HepG2 (cell line): ENCODE measurements around the gene DQX1. TPM values are rescaled to one million over a fixed set of nuclear protein-coding genes. Genes with fewer than 3 reads are reported as not detected.
A peak's percentile ranks its signal among the peaks of the same experiment; 100 is the strongest.

ENCODE experiments used
- ARID2 ChIP-seq: sonication (generic); formaldehyde crosslinking; IDR thresholded peaks from 2 replicates; pipeline ENCODE4 v1.8.1; 2022; ENCODE audit warnings: mild to moderate bottlenecking, missing genetic modification reagents, borderline replicate concordance
- CREB1 ChIP-seq, 2 experiments: fragments of 450-650 bp in 1 of 2; IDR thresholded peaks; 2 replicates each; pipeline ENCODE4 v1.6.1; 2016 to 2017; ENCODE audit warnings: control low read depth in 1 of 2, mild to moderate bottlenecking in 1 of 2, missing compliant biosample characterization in 1 of 2, missing genetic modification characterization in 1 of 2
- KDM5B ChIP-seq: sonication (generic); formaldehyde crosslinking; IDR thresholded peaks from 2 replicates; pipeline ENCODE4 v1.4.0; 2020; ENCODE audit warnings: missing genetic modification reagents, mild to moderate bottlenecking, borderline replicate concordance
- NPAS2 ChIP-seq: sonication (generic); formaldehyde crosslinking; IDR thresholded peaks from 2 replicates; pipeline ENCODE4 v1.8.0; 2022; ENCODE audit warnings: mild to moderate bottlenecking, missing genetic modification reagents, borderline replicate concordance
- NR2C2 ChIP-seq: sonication (generic); formaldehyde crosslinking; IDR thresholded peaks from 2 replicates; pipeline ENCODE4 v1.4.0; 2020; ENCODE audit warnings: missing genetic modification reagents, mild to moderate bottlenecking, moderate library complexity, borderline replicate concordance
- RAD21 ChIP-seq: fragments of 450-650 bp; formaldehyde crosslinking; IDR thresholded peaks from 2 replicates; pipeline ENCODE4 v1.5.0; 2020; ENCODE audit warnings: mild to moderate bottlenecking
- RBAK ChIP-seq: sonication (generic); formaldehyde crosslinking; IDR thresholded peaks from 2 replicates; pipeline ENCODE4 v1.5.1; 2020; ENCODE audit warnings: mild to moderate bottlenecking, missing genetic modification reagents
- SMAD1 ChIP-seq: sonication (generic); formaldehyde crosslinking; IDR thresholded peaks from 2 replicates; pipeline ENCODE4 v1.4.0; 2020; ENCODE audit warnings: missing genetic modification reagents, low read depth, mild to moderate bottlenecking, borderline replicate concordance
- SMAD3 ChIP-seq: sonication (generic); formaldehyde crosslinking; IDR thresholded peaks from 2 replicates; pipeline ENCODE4 v1.4.0; 2020; ENCODE audit warnings: missing genetic modification reagents
- SMARCC2 ChIP-seq: fragments of 450-650 bp; IDR thresholded peaks from 2 replicates; pipeline ENCODE4 v1.6.1; 2017; ENCODE audit warnings: antibody characterized with exemption, mild to moderate bottlenecking
- YEATS2 ChIP-seq: sonication (generic); formaldehyde crosslinking; IDR thresholded peaks from 2 replicates; pipeline ENCODE4 v1.4.0; 2020; ENCODE audit warnings: missing genetic modification reagents, borderline replicate concordance
- polyA plus RNA-seq, 8 experiments: library from polyadenylated mRNA; depleted of rRNA in 3 of 8; stranded (reverse) in 7 of 8; unstranded in 1 of 8; fragments of >200 nt; fragmentation: Illumina TruSeq in 4 of 8; extraction: Trizol in 4 of 8; gene quantifications; 2 replicates each; pipeline versions ENCODE4 v1.2.1 to v1.2.3, GENCODE V29; 2011 to 2016; ENCODE audit warnings: low read depth in 4 of 8, missing spikeins in 1 of 8, mixed read lengths in 1 of 8; ENCODE audit not compliant: insufficient read depth in 1 of 8
- total RNA-seq, 5 experiments: library from RNA; depleted of rRNA; stranded (reverse); fragments of >200 nt; fragmentation: Illumina TruSeq; extraction: Trizol; gene quantifications; 2 replicates each; pipeline ENCODE4 v1.2.3, GENCODE V29; 2016; ENCODE audit warnings: low read depth in 1 of 5
- TF ChIP-seq, protein P1 (sequence below): sonication (generic); formaldehyde crosslinking; IDR thresholded peaks from 2 replicates; pipeline ENCODE4 v1.4.0; 2020; ENCODE audit warnings: mild to moderate bottlenecking, missing genetic modification reagents
- TF ChIP-seq, protein P2 (sequence below): sonication (generic); formaldehyde crosslinking; conservative IDR thresholded peaks from 2 replicates; pipeline ENCODE4 v1.4.0; 2020; ENCODE audit warnings: missing genetic modification reagents
- TF ChIP-seq, protein P3 (sequence below): sonication (generic); formaldehyde crosslinking; IDR thresholded peaks from 2 replicates; pipeline ENCODE4 v1.4.0; 2020; ENCODE audit warnings: missing genetic modification reagents, borderline replicate concordance

DQX1 gene
- total and polyA plus RNA-seq, 2 of the 13 experiments (the other 11 are each of a cell fraction or from before 2014, with no cell fraction given) = 27.6 to 89.8 TPM

- TF ChIP-seq SMAD1 (CRISPR knock-in tag) (no peak), RAD21 (CRISPR knock-in tag) (no peak), SMARCC2 (no peak), SMAD3 (no peak), CREB1 (IDR thresholded peaks at IDR 0.05) (no peak), CREB1 (CRISPR knock-in tag; IDR thresholded peaks at IDR 0.05) (no peak), NPAS2 (CRISPR knock-in tag) (no peak), NR2C2 (CRISPR knock-in tag) (no peak), RBAK (CRISPR knock-in tag) (no peak), YEATS2 (CRISPR knock-in tag) (no peak), ARID2 (CRISPR knock-in tag) (no peak), KDM5B (CRISPR knock-in tag) (peak; percentile 46; the same call in 1 of the 2 replicates)
- TF ChIP-seq, protein P1, sequence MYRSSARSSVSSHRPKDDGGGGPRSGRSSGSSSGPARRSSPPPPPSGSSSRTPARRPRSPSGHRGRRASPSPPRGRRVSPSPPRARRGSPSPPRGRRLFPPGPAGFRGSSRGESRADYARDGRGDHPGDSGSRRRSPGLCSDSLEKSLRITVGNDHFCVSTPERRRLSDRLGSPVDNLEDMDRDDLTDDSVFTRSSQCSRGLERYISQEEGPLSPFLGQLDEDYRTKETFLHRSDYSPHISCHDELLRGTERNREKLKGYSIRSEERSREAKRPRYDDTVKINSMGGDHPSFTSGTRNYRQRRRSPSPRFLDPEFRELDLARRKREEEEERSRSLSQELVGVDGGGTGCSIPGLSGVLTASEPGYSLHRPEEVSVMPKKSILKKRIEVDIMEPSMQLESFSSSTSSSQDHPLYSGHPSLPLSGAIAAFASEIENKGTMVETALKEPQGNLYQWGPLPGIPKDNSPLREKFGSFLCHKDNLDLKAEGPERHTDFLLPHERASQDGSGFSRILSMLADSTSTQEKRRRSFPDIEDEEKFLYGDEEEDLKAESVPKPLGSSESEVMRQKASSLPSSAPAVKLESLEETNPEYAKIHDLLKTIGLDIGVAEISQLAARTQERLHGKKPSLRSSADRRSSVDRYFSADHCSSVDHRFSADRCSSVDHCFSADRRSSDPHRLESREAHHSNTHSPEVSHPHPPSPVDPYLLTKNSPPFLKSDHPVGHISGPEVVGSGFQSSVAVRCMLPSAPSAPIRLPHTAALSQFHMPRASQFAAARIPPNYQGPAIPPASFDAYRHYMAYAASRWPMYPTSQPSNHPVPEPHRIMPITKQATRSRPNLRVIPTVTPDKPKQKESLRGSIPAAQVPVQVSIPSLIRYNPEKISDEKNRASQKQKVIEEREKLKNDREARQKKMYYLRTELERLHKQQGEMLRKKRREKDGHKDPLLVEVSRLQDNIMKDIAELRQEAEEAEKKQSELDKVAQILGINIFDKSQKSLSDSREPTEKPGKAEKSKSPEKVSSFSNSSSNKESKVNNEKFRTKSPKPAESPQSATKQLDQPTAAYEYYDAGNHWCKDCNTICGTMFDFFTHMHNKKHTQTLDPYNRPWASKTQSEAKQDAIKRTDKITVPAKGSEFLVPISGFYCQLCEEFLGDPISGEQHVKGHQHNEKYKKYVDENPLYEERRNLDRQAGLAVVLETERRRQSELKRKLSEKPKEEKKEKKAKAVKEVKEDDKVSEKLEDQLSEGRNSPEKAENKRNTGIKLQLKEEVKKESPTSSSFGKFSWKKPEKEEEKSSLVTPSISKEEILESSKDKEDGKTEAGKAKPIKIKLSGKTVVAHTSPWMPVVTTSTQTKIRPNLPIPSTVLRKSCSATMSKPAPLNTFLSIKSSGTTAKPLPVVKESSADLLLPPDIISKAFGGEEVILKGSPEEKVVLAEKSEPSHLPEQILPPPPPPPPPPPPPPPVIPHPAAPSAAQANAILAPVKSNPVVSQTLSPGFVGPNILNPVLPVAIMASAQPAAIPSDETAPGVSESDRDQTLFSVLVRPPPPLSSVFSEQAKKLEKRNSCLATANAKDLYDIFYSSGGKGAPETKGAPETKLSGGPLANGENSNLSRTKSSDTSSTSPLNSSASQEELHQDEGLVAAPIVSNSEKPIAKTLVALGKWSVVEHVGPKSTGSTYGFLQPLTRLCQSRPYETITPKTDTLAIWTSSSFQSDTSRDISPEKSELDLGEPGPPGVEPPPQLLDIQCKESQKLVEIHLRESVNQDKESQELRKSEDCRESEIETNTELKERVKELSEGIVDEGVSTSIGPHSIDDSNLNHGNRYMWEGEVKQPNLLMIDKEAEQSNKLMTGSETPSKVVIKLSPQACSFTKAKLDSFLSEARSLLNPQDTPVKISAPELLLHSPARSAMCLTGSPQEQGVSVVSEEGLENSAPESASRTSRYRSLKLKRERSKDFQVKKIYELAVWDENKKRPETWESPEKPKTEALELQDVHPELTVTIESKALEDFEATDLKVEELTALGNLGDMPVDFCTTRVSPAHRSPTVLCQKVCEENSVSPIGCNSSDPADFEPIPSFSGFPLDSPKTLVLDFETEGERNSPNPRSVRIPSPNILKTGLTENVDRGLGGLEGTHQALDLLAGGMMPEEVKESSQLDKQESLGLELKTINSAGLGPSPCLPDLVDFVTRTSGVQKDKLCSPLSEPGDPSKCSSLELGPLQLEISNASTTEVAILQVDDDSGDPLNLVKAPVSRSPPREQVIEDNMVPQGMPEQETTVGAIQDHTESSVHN (CRISPR knock-in tag) = no peak
- TF ChIP-seq, protein P2, sequence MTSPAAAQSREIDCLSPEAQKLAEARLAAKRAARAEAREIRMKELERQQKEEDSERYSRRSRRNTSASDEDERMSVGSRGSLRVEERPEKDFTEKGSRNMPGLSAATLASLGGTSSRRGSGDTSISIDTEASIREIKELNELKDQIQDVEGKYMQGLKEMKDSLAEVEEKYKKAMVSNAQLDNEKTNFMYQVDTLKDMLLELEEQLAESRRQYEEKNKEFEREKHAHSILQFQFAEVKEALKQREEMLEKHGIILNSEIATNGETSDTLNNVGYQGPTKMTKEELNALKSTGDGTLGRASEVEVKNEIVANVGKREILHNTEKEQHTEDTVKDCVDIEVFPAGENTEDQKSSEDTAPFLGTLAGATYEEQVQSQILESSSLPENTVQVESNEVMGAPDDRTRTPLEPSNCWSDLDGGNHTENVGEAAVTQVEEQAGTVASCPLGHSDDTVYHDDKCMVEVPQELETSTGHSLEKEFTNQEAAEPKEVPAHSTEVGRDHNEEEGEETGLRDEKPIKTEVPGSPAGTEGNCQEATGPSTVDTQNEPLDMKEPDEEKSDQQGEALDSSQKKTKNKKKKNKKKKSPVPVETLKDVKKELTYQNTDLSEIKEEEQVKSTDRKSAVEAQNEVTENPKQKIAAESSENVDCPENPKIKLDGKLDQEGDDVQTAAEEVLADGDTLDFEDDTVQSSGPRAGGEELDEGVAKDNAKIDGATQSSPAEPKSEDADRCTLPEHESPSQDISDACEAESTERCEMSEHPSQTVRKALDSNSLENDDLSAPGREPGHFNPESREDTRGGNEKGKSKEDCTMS = no peak
- TF ChIP-seq, protein P3, sequence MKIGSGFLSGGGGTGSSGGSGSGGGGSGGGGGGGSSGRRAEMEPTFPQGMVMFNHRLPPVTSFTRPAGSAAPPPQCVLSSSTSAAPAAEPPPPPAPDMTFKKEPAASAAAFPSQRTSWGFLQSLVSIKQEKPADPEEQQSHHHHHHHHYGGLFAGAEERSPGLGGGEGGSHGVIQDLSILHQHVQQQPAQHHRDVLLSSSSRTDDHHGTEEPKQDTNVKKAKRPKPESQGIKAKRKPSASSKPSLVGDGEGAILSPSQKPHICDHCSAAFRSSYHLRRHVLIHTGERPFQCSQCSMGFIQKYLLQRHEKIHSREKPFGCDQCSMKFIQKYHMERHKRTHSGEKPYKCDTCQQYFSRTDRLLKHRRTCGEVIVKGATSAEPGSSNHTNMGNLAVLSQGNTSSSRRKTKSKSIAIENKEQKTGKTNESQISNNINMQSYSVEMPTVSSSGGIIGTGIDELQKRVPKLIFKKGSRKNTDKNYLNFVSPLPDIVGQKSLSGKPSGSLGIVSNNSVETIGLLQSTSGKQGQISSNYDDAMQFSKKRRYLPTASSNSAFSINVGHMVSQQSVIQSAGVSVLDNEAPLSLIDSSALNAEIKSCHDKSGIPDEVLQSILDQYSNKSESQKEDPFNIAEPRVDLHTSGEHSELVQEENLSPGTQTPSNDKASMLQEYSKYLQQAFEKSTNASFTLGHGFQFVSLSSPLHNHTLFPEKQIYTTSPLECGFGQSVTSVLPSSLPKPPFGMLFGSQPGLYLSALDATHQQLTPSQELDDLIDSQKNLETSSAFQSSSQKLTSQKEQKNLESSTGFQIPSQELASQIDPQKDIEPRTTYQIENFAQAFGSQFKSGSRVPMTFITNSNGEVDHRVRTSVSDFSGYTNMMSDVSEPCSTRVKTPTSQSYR (CRISPR knock-in tag) = peak; percentile 78; the same call in 1 of the 2 replicates
Measured at GRCh38 chr2:74552914-74553811, 27.1 kb upstream of the DQX1 start (continued).
